Parathyroid adenoma (tissue), 2 donors: ENCODE measurements around the gene AASDHPPT.

Source experiments
- H2AFZ ChIP-seq: fragments of 300-600 bp; sonication (generic); one replicate; pipeline ENCODE4 v1.7.0; 2017; ENCODE audit warnings: antibody characterized with exemption, mild to moderate bottlenecking
- H3K27ac ChIP-seq: fragments of 300-600 bp; sonication (generic); one replicate; pipeline ENCODE4 v1.7.0; 2017
- H3K27me3 ChIP-seq: fragments of 300-600 bp; sonication (generic); one replicate; pipeline ENCODE4 v1.7.0; 2017; ENCODE audit warnings: low read length; ENCODE audit not compliant: control insufficient read depth, insufficient read depth
- H3K36me3 ChIP-seq: fragments of 300-600 bp; sonication (generic); one replicate; pipeline ENCODE4 v1.7.0; 2017; ENCODE audit warnings: low read length; ENCODE audit not compliant: control insufficient read depth, insufficient read depth
- H3K4me1 ChIP-seq: fragments of 300-600 bp; sonication (generic); one replicate; pipeline ENCODE4 v1.7.0; 2017; ENCODE audit warnings: control low read depth
- H3K4me2 ChIP-seq: fragments of 300-600 bp; sonication (generic); one replicate; pipeline ENCODE4 v1.7.0; 2017; ENCODE audit warnings: low read length
- H3K4me3 ChIP-seq: fragments of 300-600 bp; sonication (generic); one replicate; pipeline ENCODE4 v1.7.0; 2017; ENCODE audit warnings: low read depth, low read length
- H3K79me2 ChIP-seq: fragments of 300-600 bp; sonication (generic); one replicate; pipeline ENCODE4 v1.7.0; 2017; ENCODE audit warnings: control low read depth
- H3K9ac ChIP-seq: fragments of 300-600 bp; sonication (generic); one replicate; pipeline ENCODE4 v1.7.0; 2017; ENCODE audit warnings: mild to moderate bottlenecking
- H3K9me3 ChIP-seq: fragments of 300-600 bp; sonication (generic); one replicate; pipeline ENCODE4 v1.7.0; 2017; ENCODE audit warnings: low read length; ENCODE audit not compliant: control insufficient read depth
- TF ChIP-seq, protein P1 (sequence below): fragments of 300-600 bp; sonication (generic); IDR thresholded peaks from one replicate; pipeline ENCODE4 v1.7.0; 2017; ENCODE audit warnings: antibody characterized with exemption, mild to moderate bottlenecking
- donor health status: primary hyperparathyroidism.

AASDHPPT gene

GRCh38 chr11:106091480-106092123, 14.1 kb downstream of the AASDHPPT start:
- Histone ChIP-seq H3K9me3 (no peaks in the 10 kb centered on the region), H3K4me1 (peaks cover 4% of the 10 kb centered on the region), H3K36me3 (no peaks in the 10 kb centered on the region), H2AFZ (no peak overlapping the region), H3K27me3 (no peaks in the 10 kb centered on the region), H3K79me2 (peaks cover 2% of the 10 kb centered on the region), H3K4me3 (no peak overlapping the region), H3K27ac (no peak overlapping the region), H3K9ac (no peak overlapping the region), H3K4me2 (no peak overlapping the region)
- TF ChIP-seq, protein P1, sequence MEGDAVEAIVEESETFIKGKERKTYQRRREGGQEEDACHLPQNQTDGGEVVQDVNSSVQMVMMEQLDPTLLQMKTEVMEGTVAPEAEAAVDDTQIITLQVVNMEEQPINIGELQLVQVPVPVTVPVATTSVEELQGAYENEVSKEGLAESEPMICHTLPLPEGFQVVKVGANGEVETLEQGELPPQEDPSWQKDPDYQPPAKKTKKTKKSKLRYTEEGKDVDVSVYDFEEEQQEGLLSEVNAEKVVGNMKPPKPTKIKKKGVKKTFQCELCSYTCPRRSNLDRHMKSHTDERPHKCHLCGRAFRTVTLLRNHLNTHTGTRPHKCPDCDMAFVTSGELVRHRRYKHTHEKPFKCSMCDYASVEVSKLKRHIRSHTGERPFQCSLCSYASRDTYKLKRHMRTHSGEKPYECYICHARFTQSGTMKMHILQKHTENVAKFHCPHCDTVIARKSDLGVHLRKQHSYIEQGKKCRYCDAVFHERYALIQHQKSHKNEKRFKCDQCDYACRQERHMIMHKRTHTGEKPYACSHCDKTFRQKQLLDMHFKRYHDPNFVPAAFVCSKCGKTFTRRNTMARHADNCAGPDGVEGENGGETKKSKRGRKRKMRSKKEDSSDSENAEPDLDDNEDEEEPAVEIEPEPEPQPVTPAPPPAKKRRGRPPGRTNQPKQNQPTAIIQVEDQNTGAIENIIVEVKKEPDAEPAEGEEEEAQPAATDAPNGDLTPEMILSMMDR = no peak

DNA sequence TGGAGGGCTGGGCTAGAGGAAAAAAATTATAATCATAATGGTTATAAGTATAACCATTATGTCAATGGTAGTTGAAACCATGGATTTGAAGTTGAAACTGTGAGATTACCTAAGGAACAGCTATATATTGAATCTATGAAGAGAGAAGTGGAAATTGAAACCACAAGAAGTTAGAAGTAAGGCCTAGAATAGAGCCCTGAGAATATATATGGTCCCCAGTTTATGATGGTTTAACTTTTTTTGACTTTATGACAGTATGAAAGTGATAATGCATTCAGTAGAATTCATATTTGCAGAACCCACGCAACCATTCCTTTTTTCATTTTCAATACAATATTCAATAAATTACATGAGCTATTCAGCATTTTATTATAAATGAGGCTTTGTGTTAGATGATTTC, 15.0 kb downstream of the AASDHPPT start:
- H3K4me3 ChIP-seq = no peak overlapping the region
- no peaks in the 10 kb centered on the region for H3K9me3 ChIP-seq
- H3K36me3 ChIP-seq = no peaks in the 10 kb centered on the region

DNA sequence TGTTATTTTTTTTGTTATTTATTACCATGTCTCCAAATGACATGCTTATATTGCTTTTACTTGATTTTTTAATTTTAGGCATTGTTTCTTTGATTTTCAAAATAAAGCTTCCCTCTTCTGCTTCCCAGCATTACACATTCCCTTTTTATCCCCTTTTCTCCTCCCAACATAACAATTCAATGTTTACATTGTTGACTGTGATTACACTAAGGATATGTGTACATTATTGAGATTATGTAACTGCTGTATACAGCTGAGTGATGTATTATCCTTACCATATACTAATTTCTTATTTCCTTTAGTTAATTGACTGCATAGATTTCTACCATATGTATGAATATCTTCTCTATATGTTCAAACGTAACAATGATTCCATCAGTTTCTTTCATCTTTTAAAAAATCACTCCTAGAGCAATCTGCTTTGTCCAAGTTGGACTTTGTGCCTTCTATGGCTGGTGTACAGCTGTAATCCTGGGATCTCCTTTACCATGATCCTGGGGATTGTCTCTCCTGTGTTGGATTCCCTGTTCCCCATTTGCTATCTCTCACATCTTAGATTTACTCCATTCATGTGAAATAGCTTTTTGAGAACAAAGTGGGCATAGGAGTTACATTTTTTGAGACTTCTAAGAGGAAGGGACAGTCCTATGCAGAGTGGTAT, 21.6 kb downstream of the AASDHPPT start:
- Histone ChIP-seq H3K79me2 (no peaks in the 10 kb centered on the region), H3K27me3 (no peaks in the 10 kb centered on the region), H3K27ac (no peak overlapping the region), H3K4me3 (no peak overlapping the region), H3K9ac (no peak overlapping the region), H3K36me3 (no peaks in the 10 kb centered on the region), H3K4me2 (no peak overlapping the region), H3K4me1 (no peaks in the 10 kb centered on the region), H2AFZ (no peak overlapping the region), H3K9me3 (no peaks in the 10 kb centered on the region)
- TF ChIP-seq, protein P1 = no peak

More for the DNA sequence above, 15.0 kb downstream of the AASDHPPT start:
- Histone ChIP-seq H3K79me2 (peaks cover 2% of the 10 kb centered on the region), H3K9ac (no peak overlapping the region), H3K4me2 (no peak overlapping the region), H3K27me3 (no peaks in the 10 kb centered on the region), H2AFZ (no peak overlapping the region), H3K27ac (no peak overlapping the region), H3K4me1 (peaks cover 4% of the 10 kb centered on the region)
- TF ChIP-seq, protein P1 = no peak

DNA sequence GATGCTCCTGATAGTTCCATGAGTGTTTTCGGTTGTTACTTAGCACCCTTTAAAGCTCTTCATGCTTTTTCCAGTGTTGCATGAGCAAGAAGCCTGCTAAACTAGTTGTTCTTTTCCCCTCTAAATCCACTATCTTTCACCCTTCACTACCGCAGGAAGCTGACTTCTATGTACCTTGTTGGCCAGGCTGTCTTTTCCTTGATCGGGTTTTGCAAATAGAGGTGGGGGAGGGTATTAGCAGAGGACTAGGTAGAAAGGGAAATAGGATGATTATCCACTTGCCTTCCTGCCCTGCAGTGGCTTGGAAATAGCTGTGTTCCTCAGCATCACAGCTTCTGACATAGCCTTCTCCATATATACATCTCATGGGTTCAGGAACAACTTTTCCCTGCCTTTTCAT, 23.9 kb downstream of the AASDHPPT start:
- H3K27me3 ChIP-seq = no peaks in the 10 kb centered on the region
- no peaks in the 10 kb centered on the region for H3K4me1 ChIP-seq
- H3K27ac ChIP-seq = no peak overlapping the region
- H2AFZ ChIP-seq = no peak overlapping the region
- H3K4me3 ChIP-seq = no peak overlapping the region
- no peaks in the 10 kb centered on the region for H3K9me3 ChIP-seq
- H3K4me2 ChIP-seq = no peak overlapping the region
- no peak overlapping the region for H3K9ac ChIP-seq
- H3K36me3 ChIP-seq = no peaks in the 10 kb centered on the region
- TF ChIP-seq, protein P1 = no peak
- H3K79me2 ChIP-seq = no peaks in the 10 kb centered on the region

- Histone ChIP-seq H3K9me3 (no peaks in the 10 kb centered on the region), H2AFZ (no peak overlapping the region), H3K4me1 (no peaks in the 10 kb centered on the region), H3K27me3 (no peaks in the 10 kb centered on the region), H3K27ac (no peak overlapping the region), H3K4me2 (no peak overlapping the region), H3K9ac (no peak overlapping the region), H3K4me3 (no peak overlapping the region), H3K36me3 (no peaks in the 10 kb centered on the region), H3K79me2 (no peaks in the 10 kb centered on the region)
- TF ChIP-seq, protein P1 = no peak
These were observed 24.4 kb downstream of the AASDHPPT start for GRCh38 chr11:106101819-106102218.
